Ectodermal cell (in vitro differentiated cells): ENCODE results near the gene TBX3.

ENCODE experiments used
- H3K27ac ChIP-seq: 2 replicates; pipeline ENCODE4 v1.7.0; 2013; ENCODE audit warnings: mild to moderate bottlenecking, low read depth, low read length; ENCODE audit not compliant: insufficient read depth, poor library complexity, severe bottlenecking
- H3K27me3 ChIP-seq: 2 replicates; pipeline ENCODE4 v1.7.0; 2013; ENCODE audit warnings: mild to moderate bottlenecking, low read length; ENCODE audit not compliant: insufficient read depth, control insufficient read depth, poor library complexity, severe bottlenecking
- H3K36me3 ChIP-seq: one replicate; pipeline ENCODE4 v1.7.0; 2013; ENCODE audit warnings: low read length; ENCODE audit not compliant: control insufficient read depth, insufficient read depth
- H3K4me1 ChIP-seq: one replicate; pipeline ENCODE4 v1.7.0; 2013; ENCODE audit warnings: low read length; ENCODE audit not compliant: control insufficient read depth, insufficient read depth
- H3K4me3 ChIP-seq: 2 replicates; pipeline ENCODE4 v1.7.0; 2013; ENCODE audit warnings: low read depth, low read length, control low read depth; ENCODE audit not compliant: insufficient read depth
- H3K9me3 ChIP-seq: 2 replicates; pipeline ENCODE4 v1.7.0; 2013; ENCODE audit warnings: mild to moderate bottlenecking, low read length, moderate library complexity; ENCODE audit not compliant: control insufficient read depth
- WGBS, 2 experiments: methylation state at CpG; one replicate each; pipeline ENCODE4 v1.1.7; 2013; ENCODE audit warnings: missing lambda C conversion rate in 2 of 2; 5-methylcytosine and 5-hydroxymethylcytosine counted together

Gene TBX3

DNA sequence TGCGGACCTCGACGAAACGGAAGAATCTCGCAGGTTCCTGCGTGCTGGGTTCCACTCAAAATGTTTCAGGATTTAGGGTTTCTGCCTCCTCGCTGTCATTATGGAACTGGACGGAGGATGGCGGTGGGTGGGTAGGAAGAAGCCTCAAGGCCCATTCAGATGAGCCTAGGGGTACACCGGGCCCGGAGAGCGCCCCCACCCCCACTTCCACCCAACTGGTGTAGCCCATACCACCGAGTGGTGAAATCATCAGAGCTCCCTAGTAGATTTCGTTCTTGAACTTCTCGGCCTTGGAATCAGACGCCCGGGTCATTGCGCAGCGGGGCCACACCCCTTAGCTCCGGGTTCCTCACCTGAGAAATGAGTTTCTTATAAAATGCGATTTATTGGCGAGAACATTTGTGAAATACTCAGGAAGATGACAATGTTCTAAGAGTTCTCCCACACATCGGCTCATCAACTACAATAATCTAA, 13.3 kb upstream of the TBX3 start:
- 4 to 5% methylated on average over 23 of the region's 23 CpGs for WGBS, 2 experiments
- H3K9me3 ChIP-seq = no peaks in the 10 kb centered on the region
- peaks cover 15% of the 10 kb centered on the region for H3K4me1 ChIP-seq
- H3K27me3 ChIP-seq = peaks cover 100% of the 10 kb centered on the region
- no peak overlapping the region for H3K27ac ChIP-seq
- H3K4me3 ChIP-seq = no peak overlapping the region
- no peaks in the 10 kb centered on the region for H3K36me3 ChIP-seq

DNA sequence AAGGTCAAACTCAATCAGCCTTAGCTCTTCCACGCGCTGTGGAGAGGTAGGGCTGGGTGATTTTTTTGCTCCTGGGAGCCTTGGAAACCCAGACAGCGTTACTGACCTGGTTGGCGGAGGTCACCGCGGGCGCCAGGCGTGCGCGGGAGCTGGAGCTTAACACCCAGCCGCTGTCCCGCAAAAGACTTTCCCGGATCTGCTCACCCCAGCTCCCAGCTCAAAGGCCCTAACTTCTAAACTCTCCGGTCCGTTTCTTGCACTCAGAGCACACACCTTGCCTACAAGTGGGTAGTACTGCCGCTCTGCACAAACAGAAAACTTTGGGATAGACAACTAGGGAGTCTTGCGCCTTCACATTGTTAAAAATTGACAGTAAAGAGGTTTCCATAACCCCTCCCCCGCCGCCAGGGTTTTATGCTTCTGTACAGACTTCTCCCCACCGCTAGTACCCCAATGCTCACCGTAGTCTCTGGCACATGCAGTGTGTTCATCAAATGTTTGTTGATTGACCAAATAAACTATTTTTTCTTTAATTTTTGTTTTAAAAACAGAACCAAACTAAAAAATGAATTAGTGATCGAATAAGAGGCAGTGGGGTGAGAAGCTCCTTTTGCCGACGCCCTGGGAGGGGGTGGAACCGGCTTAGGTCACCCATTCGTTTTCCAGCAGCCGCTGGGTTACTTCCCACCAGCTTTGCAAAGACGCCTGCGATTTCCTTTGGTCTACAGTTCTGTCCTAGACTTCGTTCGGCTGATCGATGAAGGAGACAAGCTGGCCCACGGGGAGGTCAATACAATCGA, 12.7 kb upstream of the TBX3 start:
- H3K27ac ChIP-seq = no peak overlapping the region
- no peak overlapping the region for H3K4me3 ChIP-seq
- peaks cover 15% of the 10 kb centered on the region for H3K4me1 ChIP-seq
- H3K36me3 ChIP-seq = no peaks in the 10 kb centered on the region
- no peaks in the 10 kb centered on the region for H3K9me3 ChIP-seq
- H3K27me3 ChIP-seq = peaks cover 100% of the 10 kb centered on the region
- 5 to 6% methylated on average over 34 of the region's 34 CpGs for WGBS, 2 experiments

DNA sequence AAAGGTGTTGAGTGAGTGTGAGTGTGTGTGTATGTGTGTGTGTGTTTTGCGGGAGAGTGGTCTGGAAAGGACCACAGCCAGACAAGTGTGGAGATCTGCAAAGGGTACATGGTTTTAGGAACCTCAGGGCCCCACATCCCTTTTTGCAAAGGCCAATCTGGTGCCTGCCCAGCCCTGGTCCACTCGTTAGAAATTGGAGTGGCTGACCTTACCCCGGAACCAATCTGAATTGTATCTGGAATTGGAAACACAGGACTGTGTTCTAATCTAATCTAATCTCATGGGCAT, 11.3 kb upstream of the TBX3 start:
- Histone ChIP-seq H3K9me3 (no peaks in the 10 kb centered on the region), H3K4me3 (no peak overlapping the region), H3K4me1 (peaks cover 14% of the 10 kb centered on the region), H3K27ac (no peak overlapping the region), H3K36me3 (no peaks in the 10 kb centered on the region), H3K27me3 (peaks cover 100% of the 10 kb centered on the region)
- WGBS, 2 experiments = 18 to 20% methylated on average over 3 of the region's 3 CpGs

DNA sequence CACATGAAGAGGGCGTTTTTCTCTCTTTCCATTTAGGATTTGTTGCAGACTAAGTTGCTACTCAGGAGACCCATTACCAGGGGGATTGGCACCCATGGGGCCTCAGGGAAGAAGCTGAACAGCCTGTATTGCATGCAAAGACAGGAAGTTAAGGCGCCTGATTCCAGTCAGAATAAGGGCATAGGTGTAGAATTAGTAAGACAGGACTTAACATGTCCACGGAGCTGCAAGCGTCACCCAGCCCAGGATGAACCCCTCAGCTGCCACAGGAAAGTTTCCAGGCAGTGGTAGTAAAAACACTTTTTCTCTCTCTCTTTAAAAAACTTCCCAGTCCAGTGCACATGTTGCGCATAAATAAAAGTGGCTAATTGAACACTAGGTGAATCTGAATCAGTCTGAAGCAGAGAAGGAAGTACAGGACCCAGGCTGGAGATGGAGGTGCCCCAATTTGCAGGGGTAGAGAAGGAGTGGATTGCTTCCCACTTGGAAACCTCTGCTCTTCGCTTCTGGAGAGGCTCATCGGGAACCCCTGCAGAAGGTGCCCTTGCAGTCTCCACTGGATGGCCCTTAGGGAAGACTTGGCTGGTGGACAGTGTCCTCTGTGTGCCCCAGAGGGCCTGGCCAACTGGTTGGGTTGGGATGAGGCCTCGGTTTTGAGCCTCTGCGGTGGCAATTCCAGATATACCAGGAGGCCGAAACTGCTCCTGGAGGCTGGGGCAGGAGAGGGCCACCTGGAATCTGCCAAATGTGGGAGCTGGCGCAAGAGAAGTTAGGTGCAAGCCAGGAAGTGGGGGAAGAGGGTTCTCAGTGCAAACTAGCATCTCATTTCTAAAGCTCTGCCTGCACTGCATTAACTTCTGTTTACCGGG, 10.7 kb upstream of the TBX3 start:
- Histone ChIP-seq H3K9me3 (no peaks in the 10 kb centered on the region), H3K36me3 (no peaks in the 10 kb centered on the region), H3K4me3 (no peak overlapping the region), H3K4me1 (peaks cover 9% of the 10 kb centered on the region), H3K27me3 (peaks cover 100% of the 10 kb centered on the region), H3K27ac (no peak overlapping the region)
- WGBS, 2 experiments = 19 to 21% methylated on average over 12 of the region's 12 CpGs

DNA sequence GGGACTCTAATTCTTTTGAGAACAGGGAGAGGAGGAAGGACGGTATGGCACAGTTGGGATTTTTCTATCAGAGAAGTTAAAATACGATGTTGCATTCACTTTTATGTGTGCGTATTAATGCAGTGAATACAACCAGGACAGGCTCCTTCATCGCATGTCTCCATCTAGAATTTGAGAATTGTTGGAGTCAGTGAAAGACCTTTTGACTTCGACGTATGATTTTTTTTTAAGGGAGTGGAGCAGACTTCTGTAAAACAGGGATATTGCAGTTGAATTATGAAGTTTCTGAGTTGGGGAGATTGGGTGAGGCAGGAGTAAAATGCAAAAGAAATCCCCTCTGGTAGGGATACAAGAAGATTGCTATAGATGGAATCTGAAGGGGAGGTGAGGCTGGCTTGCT, 9.6 kb upstream of the TBX3 start:
- Histone ChIP-seq H3K4me1 (peaks cover 6% of the 10 kb centered on the region), H3K27me3 (peaks cover 100% of the 10 kb centered on the region), H3K4me3 (no peak overlapping the region), H3K9me3 (no peaks in the 10 kb centered on the region), H3K36me3 (no peaks in the 10 kb centered on the region), H3K27ac (no peak overlapping the region)
- 5 to 9% methylated on average over 6 of the region's 6 CpGs for WGBS, 2 experiments

DNA sequence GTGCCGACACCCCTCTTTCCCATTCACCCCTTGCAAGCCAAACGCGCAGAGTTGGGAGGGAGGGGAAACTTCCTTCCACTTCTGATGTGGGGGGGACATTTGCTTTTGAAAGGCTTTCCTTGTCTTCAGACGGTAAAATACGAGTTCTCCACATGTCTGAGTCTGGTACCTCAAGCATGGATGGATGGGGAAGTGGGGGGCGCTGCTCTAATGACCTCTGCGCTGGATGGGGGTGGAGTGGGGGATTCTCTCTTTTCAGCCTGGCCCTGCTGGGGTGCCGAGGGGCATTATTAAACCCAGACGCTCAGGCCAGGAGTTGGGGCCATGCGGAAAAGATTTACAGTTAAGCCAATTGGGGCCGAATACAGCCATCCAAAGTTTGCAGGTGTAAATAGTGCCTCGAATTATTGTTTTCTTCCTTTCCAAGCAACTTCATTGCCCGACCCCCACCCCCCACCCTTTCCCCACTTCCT, 9.1 kb upstream of the TBX3 start:
- no peaks in the 10 kb centered on the region for H3K9me3 ChIP-seq

DNA sequence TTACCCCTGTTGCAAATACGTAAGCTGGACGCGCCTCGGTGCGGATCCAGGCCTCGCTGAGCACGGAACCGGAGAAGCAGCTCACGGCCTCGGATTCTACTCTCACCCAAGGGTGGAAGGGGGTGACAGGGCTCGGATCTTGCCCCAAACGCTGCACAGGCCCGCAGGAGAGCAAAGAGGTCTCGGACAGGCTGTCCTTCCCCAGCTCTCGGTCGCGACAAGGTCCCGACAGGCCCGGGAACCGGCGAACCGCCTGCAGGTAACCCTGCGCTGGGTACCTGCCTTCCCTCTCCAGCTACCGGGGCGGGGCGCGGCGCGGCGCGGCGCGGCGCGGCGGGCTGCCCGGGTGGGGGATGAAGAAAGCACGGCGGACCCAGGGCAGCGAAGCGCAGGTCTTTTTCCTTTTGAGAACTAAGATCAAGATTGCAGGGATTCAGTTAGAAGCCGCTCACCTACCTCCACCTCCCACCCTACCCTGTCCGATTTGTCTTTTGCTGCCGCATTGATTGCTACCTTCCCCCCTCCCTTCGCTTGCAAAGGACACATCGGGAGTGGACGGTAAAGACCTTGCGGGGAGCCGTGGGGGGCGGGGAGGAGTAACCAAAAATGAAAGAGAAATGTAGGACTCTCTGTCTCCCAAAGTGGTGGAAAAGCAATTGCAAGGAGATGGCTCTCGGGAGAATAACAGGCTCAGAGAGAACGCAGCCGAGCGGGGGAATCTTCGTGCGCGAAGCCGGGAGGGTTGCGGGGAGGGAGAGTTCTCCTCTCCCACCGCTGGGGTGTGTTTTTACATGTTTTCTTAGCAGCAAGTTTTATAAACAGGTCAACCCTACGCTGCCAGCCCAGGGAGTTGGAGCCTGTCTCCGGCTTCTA, 8.4 kb upstream of the TBX3 start:
- peaks cover 6% of the 10 kb centered on the region for H3K4me1 ChIP-seq
- WGBS, 2 experiments = 1 to 2% methylated on average over 58 to 61 of the region's 62 CpGs
- H3K9me3 ChIP-seq = no peaks in the 10 kb centered on the region
- H3K36me3 ChIP-seq = no peaks in the 10 kb centered on the region
- peaks cover 100% of the 10 kb centered on the region for H3K27me3 ChIP-seq
- H3K4me3 ChIP-seq = no peak overlapping the region
- H3K27ac ChIP-seq = no peak overlapping the region

More for the DNA sequence above, 9.1 kb upstream of the TBX3 start:
- WGBS, 2 experiments = 2 to 4% methylated on average over 12 to 13 of the region's 13 CpGs
- H3K27me3 ChIP-seq = peaks cover 100% of the 10 kb centered on the region
- H3K36me3 ChIP-seq = no peaks in the 10 kb centered on the region
- H3K27ac ChIP-seq = no peak overlapping the region
- no peak overlapping the region for H3K4me3 ChIP-seq
- peaks cover 6% of the 10 kb centered on the region for H3K4me1 ChIP-seq

DNA sequence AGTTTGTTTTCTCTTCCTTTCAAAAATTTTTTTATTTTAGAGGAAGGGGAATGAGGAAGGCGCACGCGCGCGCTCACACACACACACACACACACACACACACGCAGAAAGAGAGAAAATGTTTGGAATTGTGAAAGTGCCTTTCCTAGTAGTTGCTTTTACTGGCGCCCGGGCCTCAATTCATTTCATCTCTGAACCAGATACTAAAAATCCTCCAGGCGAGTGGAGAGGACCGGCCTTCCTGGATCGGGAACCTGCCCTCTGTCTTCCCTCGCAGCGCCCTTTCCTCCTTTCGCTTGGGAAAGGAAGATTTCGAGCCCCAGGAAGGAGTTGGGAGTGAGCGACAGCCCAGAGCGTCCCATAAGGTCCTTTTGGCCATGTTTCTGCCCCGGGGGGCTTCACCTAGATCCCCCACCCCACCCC, 7.8 kb upstream of the TBX3 start:
- Histone ChIP-seq H3K27ac (no peak overlapping the region), H3K9me3 (no peaks in the 10 kb centered on the region), H3K4me1 (peaks cover 13% of the 10 kb centered on the region), H3K36me3 (no peaks in the 10 kb centered on the region), H3K27me3 (peaks cover 100% of the 10 kb centered on the region), H3K4me3 (no peak overlapping the region)
- WGBS, 2 experiments = 2 to 4% methylated on average over 12 of the region's 18 CpGs

DNA sequence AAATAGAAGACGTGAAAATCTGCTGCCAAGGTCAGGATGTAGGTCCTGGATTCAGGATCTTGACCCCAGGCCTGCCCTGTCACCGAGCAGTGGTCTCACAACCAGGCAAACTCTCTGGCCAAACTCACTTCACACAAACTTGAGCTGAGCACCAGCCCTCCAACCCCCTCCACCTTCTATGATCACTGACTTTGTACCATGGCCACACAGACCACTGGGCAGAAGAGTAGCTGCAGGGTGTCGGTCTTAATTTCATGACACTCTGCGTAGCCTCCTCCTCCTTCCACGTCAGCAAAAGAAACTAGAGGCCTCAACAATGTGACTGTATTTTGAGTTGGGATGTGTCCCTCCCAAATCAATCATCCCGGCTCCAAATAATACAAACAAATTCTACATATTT, 7.2 kb upstream of the TBX3 start:
- H3K9me3 ChIP-seq = no peaks in the 10 kb centered on the region
- H3K27me3 ChIP-seq = peaks cover 100% of the 10 kb centered on the region
- 2 to 7% methylated on average over 5 to 6 of the region's 6 CpGs for WGBS, 2 experiments
- no peak overlapping the region for H3K27ac ChIP-seq
- H3K4me1 ChIP-seq = peaks cover 18% of the 10 kb centered on the region
- H3K4me3 ChIP-seq = no peak overlapping the region
- no peaks in the 10 kb centered on the region for H3K36me3 ChIP-seq
